ENCODE measurements around the gene OR1F1. TPM values are rescaled to one million over a fixed set of nuclear protein-coding genes. Genes with fewer than 3 reads are reported as not detected.

Gene OR1F1
- total RNA-seq, 1 donor from 2014 or later, result not detected

DNA sequence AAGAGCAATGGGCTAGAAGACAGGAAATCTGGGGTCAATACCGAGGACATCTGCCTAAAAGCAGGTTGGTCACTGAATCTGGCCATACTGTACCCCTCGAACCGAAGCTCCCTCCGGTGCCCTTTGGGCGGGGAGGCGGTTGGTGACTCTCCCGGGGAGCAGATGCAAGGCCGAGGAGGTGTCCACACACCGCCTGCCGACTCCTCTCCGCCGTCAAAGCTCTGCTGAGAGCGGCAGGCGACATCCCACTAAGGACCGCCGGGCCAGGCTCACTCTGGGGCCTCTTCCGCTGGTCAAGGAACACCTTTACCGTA lies 46.5 kb downstream of the OR1F1 start:
- intact Hi-C loops (cut with DNase I), result no loop called here
- ATAC-seq (no peak), DNase-seq (ENCODE audit: low spot score) (no peak)

GRCh38 chr16:3234857-3235561 lies 47.0 kb downstream of the OR1F1 start, which contains the start of gene ZNF200:
Gene ZNF200, minus strand, starts transcription at chr16:3235158. Its CDS starts 1,403 bp downstream, at chr16:3233755.
- intact Hi-C loops (cut with DNase I), result no loop called here
- ATAC-seq (peak; percentile 100), DNase-seq (ENCODE audit: low spot score) (peak; percentile 97)

DNA sequence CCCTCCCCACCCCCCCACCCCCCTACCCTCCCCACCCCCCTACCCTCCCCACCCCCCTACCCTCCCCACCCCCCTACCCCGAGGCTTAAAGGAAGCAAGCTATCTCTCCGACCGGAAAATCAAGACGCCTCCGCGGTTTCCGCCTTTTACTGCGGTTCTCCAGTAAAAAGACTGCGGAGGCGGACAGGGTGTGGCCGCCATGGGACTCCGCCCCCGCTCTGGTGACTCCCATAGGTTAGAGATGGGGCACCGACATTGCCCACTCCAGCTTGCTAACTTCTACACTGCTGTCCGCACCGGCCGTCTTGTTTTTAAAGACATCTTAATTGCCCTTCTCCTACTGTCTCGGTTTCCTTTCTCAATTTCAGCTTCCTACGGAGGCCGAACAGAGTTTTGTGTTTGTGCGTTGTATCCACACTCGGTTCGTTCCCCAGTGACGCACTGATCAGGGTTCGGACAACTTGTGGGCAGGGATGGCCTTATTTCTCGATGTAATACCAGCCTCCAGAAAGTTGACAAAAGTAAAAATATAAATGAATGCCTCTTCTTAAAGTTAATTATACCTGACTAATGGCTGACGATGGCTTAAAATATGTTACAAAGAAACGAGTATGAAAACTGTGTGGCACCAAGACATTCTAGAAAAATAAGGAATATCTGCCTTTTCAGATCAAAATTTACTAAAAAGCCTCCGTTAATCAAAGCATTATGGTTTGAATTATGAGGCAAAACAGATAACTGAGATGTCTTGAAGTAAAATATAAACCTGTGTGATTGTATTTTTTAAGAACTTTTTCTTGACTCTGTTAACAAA lies 48.1 kb downstream of the OR1F1 start:
- DNase-seq (ENCODE audit: low spot score), result peak; percentile 67
- intact Hi-C loops (cut with DNase I), result no loop called here

GRCh38 chr16:3241761-3242160 lies 53.8 kb downstream of the OR1F1 start:
- ATAC-seq, result no peak
- intact Hi-C loops (cut with DNase I), result no loop called here
- no peak for DNase-seq (ENCODE audit: low spot score)

More for the DNA sequence above, 48.1 kb downstream of the OR1F1 start:
- ATAC-seq, result no peak

DNA sequence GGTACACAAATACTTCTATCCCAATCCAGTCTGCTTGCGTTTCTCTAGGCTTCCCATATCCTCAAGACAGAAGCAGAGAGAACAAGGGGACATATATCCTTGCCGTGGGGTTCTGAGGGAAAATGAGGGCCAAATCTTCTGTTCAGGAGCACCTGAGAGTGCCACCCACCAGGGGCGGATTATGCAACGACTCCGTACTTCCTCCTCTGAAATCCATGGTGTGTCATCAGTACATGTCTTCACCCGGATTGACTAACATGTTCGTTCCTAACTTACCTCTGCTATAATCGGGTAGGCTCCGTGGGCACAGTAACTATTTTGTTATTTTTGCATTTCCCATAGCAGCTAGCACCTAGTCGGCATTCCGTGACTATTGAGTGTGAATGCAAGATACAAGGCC lies 54.7 kb downstream of the OR1F1 start:
- ATAC-seq (no peak), DNase-seq (ENCODE audit: low spot score) (no peak)
- intact Hi-C loops (cut with DNase I), result no loop called here

DNA sequence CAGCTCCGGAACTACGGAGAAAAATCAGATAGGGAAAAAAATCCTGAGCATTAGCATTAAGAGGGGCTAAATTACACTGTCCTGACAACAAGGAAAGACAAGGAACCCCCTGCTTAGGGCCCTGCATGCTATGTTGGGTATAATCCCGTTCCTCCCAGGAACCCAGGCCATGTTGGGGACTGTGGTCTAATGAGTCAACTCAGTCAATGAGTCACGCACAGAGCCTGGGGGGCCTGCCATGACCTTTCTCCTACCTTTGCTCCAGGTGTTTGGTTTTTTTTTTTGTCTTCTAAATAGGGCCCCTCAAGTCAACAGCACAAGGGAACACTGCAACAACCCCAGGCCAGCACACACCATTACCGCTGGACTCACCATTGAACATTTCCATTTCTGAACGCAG lies 55.9 kb downstream of the OR1F1 start:
- intact Hi-C loops (cut with DNase I), result no loop called here
- no peak for ATAC-seq
- DNase-seq (ENCODE audit: low spot score), result no peak

- no peak for DNase-seq (ENCODE audit: low spot score)
- intact Hi-C loops (cut with DNase I), result no loop called here
- ATAC-seq, result no peak
These were observed 58.0 kb downstream of the OR1F1 start for GRCh38 chr16:3246002-3246401.

DNA sequence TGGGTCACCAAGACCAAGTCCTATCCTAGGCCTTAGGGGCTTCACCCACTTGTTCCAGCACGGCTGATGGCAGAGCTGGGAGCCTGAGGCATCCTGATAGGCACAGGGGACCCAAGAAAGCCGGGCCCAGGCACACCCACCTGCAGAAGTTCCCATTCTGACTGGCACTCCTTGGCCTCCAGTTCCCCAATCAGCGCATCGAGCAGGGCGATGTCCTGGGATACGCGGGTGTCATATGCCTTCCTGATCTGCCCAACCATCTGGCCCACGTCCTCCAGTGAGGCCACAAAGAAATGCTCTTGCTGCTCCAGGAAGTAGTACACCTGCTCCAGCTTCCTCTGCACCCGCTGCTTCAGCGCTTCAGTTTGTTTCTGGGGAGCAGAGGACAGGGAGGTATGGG lies 58.9 kb downstream of the OR1F1 start:
- intact Hi-C loops (cut with DNase I), result no loop called here
- DNase-seq (ENCODE audit: low spot score) (no peak), ATAC-seq (no peak)

DNA sequence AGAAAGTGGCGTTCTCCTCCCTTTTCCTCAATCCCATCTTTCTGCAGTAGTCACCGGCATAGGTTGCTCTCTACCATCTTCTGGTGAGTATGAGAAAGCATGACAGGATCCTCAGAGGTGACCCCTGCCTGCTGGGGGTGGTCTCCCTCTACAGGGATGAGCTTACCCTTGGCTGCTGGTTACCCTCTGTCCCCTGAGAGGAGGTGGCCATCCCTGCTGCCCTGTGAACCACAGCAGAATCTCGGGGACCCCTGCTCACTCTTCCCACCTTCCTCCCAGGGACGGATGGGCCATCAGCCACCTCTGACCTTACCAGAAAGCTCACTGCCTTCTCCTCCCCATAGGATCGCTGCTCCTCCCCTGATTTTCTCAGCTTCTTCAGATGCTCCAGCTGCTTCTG lies 60.6 kb downstream of the OR1F1 start:
- ATAC-seq (no peak), DNase-seq (ENCODE audit: low spot score) (no peak)
- intact Hi-C loops (cut with DNase I), result no loop called here

DNA sequence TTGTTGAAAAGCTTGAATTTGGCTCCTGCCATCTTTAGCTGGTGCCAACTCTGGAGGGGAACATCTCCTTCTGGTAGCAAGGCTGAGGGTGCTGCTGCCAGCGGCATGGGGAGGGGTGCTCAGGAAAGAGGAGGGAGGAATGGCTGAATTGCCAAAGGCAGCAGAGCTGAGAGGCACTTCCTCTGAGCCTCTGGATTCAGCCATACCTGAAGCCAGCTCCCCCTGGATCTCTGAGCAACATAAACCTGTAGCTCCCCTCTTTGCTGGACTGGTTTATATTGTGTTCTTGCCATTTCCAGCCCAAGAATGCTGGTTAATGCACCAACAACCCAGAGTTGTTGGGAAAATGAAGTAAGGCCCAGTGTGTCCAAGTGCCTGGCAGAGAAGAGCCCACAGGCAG lies 61.0 kb downstream of the OR1F1 start:
- no peak for DNase-seq (ENCODE audit: low spot score)
- ATAC-seq, result no peak
- intact Hi-C loops (cut with DNase I), result no loop called here

GRCh38 chr16:3249451-3249850 lies 61.4 kb downstream of the OR1F1 start:
- DNase-seq (ENCODE audit: low spot score), result no peak
- no peak for ATAC-seq
- intact Hi-C loops (cut with DNase I), result no loop called here

GRCh38 chr16:3252967-3253366 lies 65.0 kb downstream of the OR1F1 start:
- DNase-seq (ENCODE audit: low spot score) (no peak), ATAC-seq (no peak)
- intact Hi-C loops (cut with DNase I), result no loop called here

DNA sequence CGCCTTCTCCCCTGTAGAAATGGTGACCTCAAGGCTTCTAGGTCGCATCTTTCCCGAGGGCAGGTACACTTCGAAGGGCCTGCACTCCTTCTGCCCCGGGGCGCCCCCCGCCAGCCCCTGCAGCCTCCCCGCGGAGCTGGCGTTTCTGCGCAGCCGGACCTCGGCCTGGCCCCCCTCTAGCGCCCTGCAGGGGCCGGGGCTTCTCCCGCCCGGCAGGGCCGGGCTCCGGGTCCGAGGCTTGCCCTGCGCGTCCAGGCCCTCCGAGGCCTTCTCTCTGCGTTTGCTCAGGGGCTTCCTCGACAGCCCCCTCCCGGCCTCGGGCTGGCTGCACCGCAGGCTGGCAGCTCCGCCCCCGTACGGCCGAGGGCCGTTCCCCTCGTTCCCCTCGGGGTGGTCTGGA lies 66.3 kb downstream of the OR1F1 start:
- DNase-seq (ENCODE audit: low spot score) (no peak), ATAC-seq (no peak)
- intact Hi-C loops (cut with DNase I), result no loop called here

Other genes starting within 250 kb of the OR1F1 start
- gene KREMEN2, start 223.9 kb upstream of the OR1F1 start, total RNA-seq, result not detected
- 6.6 TPM for gene PAQR4, start 218.9 kb upstream of the OR1F1 start, total RNA-seq
- 1.9 TPM for gene PKMYT1, start 207.8 kb upstream of the OR1F1 start, total RNA-seq
- gene CLDN9, start 175.3 kb upstream of the OR1F1 start, total RNA-seq, result 0.53 TPM
- gene CLDN6, start 170.0 kb upstream of the OR1F1 start, total RNA-seq, result not detected
- gene TNFRSF12A, start 167.8 kb upstream of the OR1F1 start, total RNA-seq, result 13.6 TPM
- 65.9 TPM for gene HCFC1R1, start 164.3 kb upstream of the OR1F1 start, total RNA-seq
- gene THOC6, start 164.2 kb upstream of the OR1F1 start, total RNA-seq, result 13.6 TPM
- gene BICDL2, start 151.3 kb upstream of the OR1F1 start, total RNA-seq, result 0.22 TPM
- gene MMP25, start 141.6 kb upstream of the OR1F1 start, total RNA-seq, result 9.1 TPM
- 32.6 TPM for gene IL32, start 122.6 kb upstream of the OR1F1 start, total RNA-seq
- not detected for gene ZSCAN10, start 88.9 kb upstream of the OR1F1 start, total RNA-seq
- 12.3 TPM for gene ZNF205, start 75.6 kb upstream of the OR1F1 start, total RNA-seq
- 9.0 TPM for gene ZNF213, start 53.2 kb upstream of the OR1F1 start, total RNA-seq
- 7.4 TPM for gene ZNF200, start 47.0 kb downstream of the OR1F1 start, total RNA-seq
- gene MEFV, start 68.4 kb downstream of the OR1F1 start, total RNA-seq, result 3.0 TPM
- 31.4 TPM for gene ZNF263, start 95.3 kb downstream of the OR1F1 start, total RNA-seq
- gene TIGD7, start 117.2 kb downstream of the OR1F1 start, total RNA-seq, result 9.9 TPM
- gene ZNF75A, start 117.3 kb downstream of the OR1F1 start, total RNA-seq, result 33.8 TPM
- gene OR2C1, start 167.7 kb downstream of the OR1F1 start, total RNA-seq, result 0.40 TPM
- gene ZSCAN32, start 212.8 kb downstream of the OR1F1 start, total RNA-seq, result 14.3 TPM
- 10.8 TPM for gene ZNF174, start 213.0 kb downstream of the OR1F1 start, total RNA-seq